A549 (cell line): ENCODE measurements around the gene TMEM272. TPM values are rescaled to one million over a fixed set of nuclear protein-coding genes. Genes with fewer than 3 reads are reported as not detected.

Experiments
- ATAC-seq, 2 experiments: fragments of 200-7000 bp in 1 of 2; fragments of >200 bp in 1 of 2; cut with Nextera tagmentation in 1 of 2; cut with Tn5 transposase in 1 of 2; 3 replicates each; pipeline versions ENCODE4 v1.8.0 to v1.9.1; 2018 to 2020; ENCODE audit warnings: mild to moderate bottlenecking in 1 of 2, moderate library complexity in 1 of 2
- CTCF ChIA-PET: fragments of 300-600 bp; sonication (Branson Sonifier 250); formaldehyde crosslinking; extraction: SDS; loops from one replicate; lab custom pipeline; 2021; ENCODE audit warnings: antibody characterized with exemption, inconsistent platforms; lab: Yijun Ruan, JAX
- POLR2A ChIA-PET: fragments of 350-600 bp; formaldehyde crosslinking; extraction: SDS; loops from one replicate; lab custom pipeline; 2021; ENCODE audit warnings: antibody characterized with exemption, inconsistent platforms; lab: Yijun Ruan, JAX
- DNase-seq, 2 experiments: peaks; one replicate each; pipeline versions ENCODE4 v3.0.0 to v3.0.0-alpha.2; 2011 to 2016; ENCODE audit warnings: low read depth in 1 of 2, low spot score in 1 of 2
- FAIRE-seq: peaks from 2 replicates; lab custom pipeline; 2011; peaks lifted over from hg19 to GRCh38; lab: Jason Lieb, UNC
- H3K27ac ChIP-seq, 2 experiments: fragments of >200 bp; sonication (Bioruptor Twin); formaldehyde crosslinking; 3 replicates each; pipeline ENCODE4 v1.5.1; 2016 to 2017
- H3K4me1 ChIP-seq: fragments of >200 bp; sonication (Bioruptor Twin); formaldehyde crosslinking; 3 replicates; pipeline ENCODE4 v1.6.1; 2016
- H3K4me2 ChIP-seq: fragments of >200 bp; sonication (Bioruptor Twin); formaldehyde crosslinking; 3 replicates; pipeline ENCODE4 v1.6.1; 2016
- H3K4me3 ChIP-seq: fragments of >200 bp; sonication (Bioruptor Twin); formaldehyde crosslinking; 3 replicates; pipeline ENCODE4 v1.5.1; 2016
- H3K9me3 ChIP-seq: fragments of >200 bp; sonication (Bioruptor Twin); formaldehyde crosslinking; 3 replicates; pipeline ENCODE4 v1.6.1; 2016
- EHF ChIP-seq: fragments of 250-450 bp; sonication (Bioruptor Pico); IDR thresholded peaks from 2 replicates; pipeline ENCODE4 v1.5.0; 2020; ENCODE audit warnings: mild to moderate bottlenecking
- EHMT2 ChIP-seq: fragments of 200-600 bp; sonication (generic); IDR thresholded peaks from 2 replicates; pipeline ENCODE4 v1.6.1; 2016; ENCODE audit warnings: antibody characterized with exemption, low read depth, mild to moderate bottlenecking, moderate library complexity
- EP300 ChIP-seq, 2 experiments: fragments of >200 bp; sonication (Bioruptor Twin); formaldehyde crosslinking; IDR thresholded peaks; 2 replicates in 1 of 2; 3 replicates in 1 of 2; pipeline ENCODE4 v1.6.1; 2016 to 2017
- ESRRA ChIP-seq: fragments of 150-350 bp; IDR thresholded peaks from 2 replicates; pipeline ENCODE4 v1.6.1; 2014; ENCODE audit warnings: mild to moderate bottlenecking, low read length, borderline replicate concordance
- FOXS1 ChIP-seq: fragments of 250-450 bp; sonication (Bioruptor Pico); IDR thresholded peaks from 2 replicates; pipeline ENCODE4 v1.5.0; 2020; ENCODE audit warnings: mild to moderate bottlenecking, moderate library complexity
- HOXA7 ChIP-seq: fragments of 250-450 bp; sonication (Bioruptor Pico); IDR thresholded peaks from 2 replicates; pipeline ENCODE4 v1.5.0; 2020; ENCODE audit warnings: mild to moderate bottlenecking, moderate library complexity
- HOXB5 ChIP-seq: fragments of 250-450 bp; sonication (Bioruptor Pico); IDR thresholded peaks from 2 replicates; pipeline ENCODE4 v1.5.0; 2020; ENCODE audit warnings: mild to moderate bottlenecking, moderate library complexity
- JUN ChIP-seq, 2 experiments: fragments of >200 bp; sonication (Bioruptor Twin); formaldehyde crosslinking; IDR thresholded peaks; 2 replicates in 1 of 2; 3 replicates in 1 of 2; pipeline ENCODE4 v1.6.1; 2016 to 2017
- KDM1A ChIP-seq: fragments of 200-600 bp; sonication (generic); IDR thresholded peaks from 2 replicates; pipeline ENCODE4 v1.6.1; 2016; ENCODE audit warnings: low read depth, mild to moderate bottlenecking
- MYC ChIP-seq: IDR thresholded peaks from 2 replicates; pipeline ENCODE4 v1.6.1; 2012; ENCODE audit warnings: mild to moderate bottlenecking, inconsistent platforms, low read length, improper control_type of control experiment, borderline replicate concordance
- POLR2AphosphoS2 ChIP-seq: conservative IDR thresholded peaks from 2 replicates; pipeline ENCODE4 v1.6.1; 2012; ENCODE audit warnings: low read length, improper control_type of control experiment, inconsistent platforms
- RAD21 ChIP-seq, 2 experiments: fragments of >200 bp in 1 of 2; sonication (Bioruptor Twin) in 1 of 2; formaldehyde crosslinking in 1 of 2; IDR thresholded peaks in 1 of 2; conservative IDR thresholded peaks in 1 of 2; 2 replicates in 1 of 2; 3 replicates in 1 of 2; pipeline ENCODE4 v1.6.1; 2012 to 2018; ENCODE audit warnings: inconsistent platforms in 1 of 2
- SMC3 ChIP-seq: fragments of >200 bp; sonication (Bioruptor Twin); formaldehyde crosslinking; IDR thresholded peaks from 3 replicates; pipeline ENCODE4 v1.6.1; 2018; ENCODE audit warnings: inconsistent platforms
- SREBF2 ChIP-seq: fragments of 450-650 bp; IDR thresholded peaks from 2 replicates; pipeline ENCODE4 v1.6.1; 2014; ENCODE audit warnings: mild to moderate bottlenecking, moderate library complexity
- WGBS: methylation state at CpG from one replicate; pipeline ENCODE4 v1.1.6; 2017; ENCODE audit errors: missing lambda C conversion rate; 5-methylcytosine and 5-hydroxymethylcytosine counted together
- polyA plus RNA-seq, 4 experiments: library from polyadenylated mRNA; depleted of rRNA in 3 of 4; stranded (reverse); fragments of >200 nt; fragmentation: RNase III in 1 of 4; extraction: RNeasy Plus Mini Kit Qiagen cat#74134 plus additional on column Dnase treatment in 1 of 4; gene quantifications; 2 replicates in 3 of 4; 3 replicates in 1 of 4; pipeline ENCODE4 v1.2.3, GENCODE V29; 2011 to 2017
- TF ChIP-seq, protein P1 (sequence below): fragments of 200-600 bp; sonication (generic); IDR thresholded peaks from 2 replicates; pipeline ENCODE4 v1.6.1; 2016; ENCODE audit warnings: antibody characterized with exemption, mild to moderate bottlenecking, moderate library complexity
- TF ChIP-seq, protein P2 (sequence below): fragments of 250-450 bp; sonication (Bioruptor Pico); IDR thresholded peaks from 2 replicates; pipeline ENCODE4 v1.5.0; 2021; ENCODE audit warnings: mild to moderate bottlenecking, moderate library complexity, borderline replicate concordance
- TF ChIP-seq, protein P3 (sequence below): fragments of >200 bp; sonication (Bioruptor Twin); formaldehyde crosslinking; IDR thresholded peaks from 2 replicates; pipeline ENCODE4 v1.6.1; 2016

TMEM272 gene
- polyA plus RNA-seq, 2 of the 4 experiments (the other 2 are of a cell fraction), result not detected

DNA sequence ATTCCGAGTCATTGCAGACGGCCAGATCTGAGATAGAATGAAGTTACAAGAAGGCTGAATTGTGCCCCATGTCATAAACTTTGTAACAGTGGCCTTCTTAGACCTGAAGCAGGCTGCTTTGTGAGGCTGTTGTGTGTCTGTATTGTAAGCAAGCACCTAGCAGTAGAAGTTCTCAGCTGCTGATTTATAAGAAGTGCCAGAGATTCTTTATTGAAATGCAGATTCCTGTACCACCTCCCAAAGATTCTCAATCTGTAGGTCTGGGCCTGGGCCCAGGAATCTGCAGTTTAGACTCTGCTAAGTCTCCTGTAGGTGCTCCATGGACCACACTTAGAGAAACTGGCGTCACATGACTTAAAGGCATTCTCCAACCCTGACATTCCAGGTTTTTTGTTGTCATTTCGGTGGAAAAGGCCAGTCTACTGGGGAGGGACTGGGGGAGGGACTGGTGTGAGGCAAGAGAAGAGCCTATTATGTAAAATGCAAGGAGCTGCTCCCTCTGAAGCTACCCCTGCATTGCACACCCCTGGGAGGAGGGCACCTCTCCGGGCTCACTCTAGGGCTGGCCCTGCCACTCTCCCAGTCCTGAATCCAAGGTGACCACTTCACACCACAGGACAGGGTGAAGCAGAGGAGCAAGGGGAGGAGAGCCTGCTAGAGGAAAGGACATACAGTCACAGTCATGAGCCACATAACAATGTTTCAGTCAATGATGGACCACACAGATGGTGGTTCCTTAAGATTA, 769 bp upstream of the TMEM272 start:
- no peak for TF ChIP-seq HOXA7 (CRISPR knock-in tag)
- TF ChIP-seq ESRRA, result no peak
- no peak for TF ChIP-seq FOXS1 (CRISPR knock-in tag)
- no peak for TF ChIP-seq SMC3
- TF ChIP-seq, protein P1, sequence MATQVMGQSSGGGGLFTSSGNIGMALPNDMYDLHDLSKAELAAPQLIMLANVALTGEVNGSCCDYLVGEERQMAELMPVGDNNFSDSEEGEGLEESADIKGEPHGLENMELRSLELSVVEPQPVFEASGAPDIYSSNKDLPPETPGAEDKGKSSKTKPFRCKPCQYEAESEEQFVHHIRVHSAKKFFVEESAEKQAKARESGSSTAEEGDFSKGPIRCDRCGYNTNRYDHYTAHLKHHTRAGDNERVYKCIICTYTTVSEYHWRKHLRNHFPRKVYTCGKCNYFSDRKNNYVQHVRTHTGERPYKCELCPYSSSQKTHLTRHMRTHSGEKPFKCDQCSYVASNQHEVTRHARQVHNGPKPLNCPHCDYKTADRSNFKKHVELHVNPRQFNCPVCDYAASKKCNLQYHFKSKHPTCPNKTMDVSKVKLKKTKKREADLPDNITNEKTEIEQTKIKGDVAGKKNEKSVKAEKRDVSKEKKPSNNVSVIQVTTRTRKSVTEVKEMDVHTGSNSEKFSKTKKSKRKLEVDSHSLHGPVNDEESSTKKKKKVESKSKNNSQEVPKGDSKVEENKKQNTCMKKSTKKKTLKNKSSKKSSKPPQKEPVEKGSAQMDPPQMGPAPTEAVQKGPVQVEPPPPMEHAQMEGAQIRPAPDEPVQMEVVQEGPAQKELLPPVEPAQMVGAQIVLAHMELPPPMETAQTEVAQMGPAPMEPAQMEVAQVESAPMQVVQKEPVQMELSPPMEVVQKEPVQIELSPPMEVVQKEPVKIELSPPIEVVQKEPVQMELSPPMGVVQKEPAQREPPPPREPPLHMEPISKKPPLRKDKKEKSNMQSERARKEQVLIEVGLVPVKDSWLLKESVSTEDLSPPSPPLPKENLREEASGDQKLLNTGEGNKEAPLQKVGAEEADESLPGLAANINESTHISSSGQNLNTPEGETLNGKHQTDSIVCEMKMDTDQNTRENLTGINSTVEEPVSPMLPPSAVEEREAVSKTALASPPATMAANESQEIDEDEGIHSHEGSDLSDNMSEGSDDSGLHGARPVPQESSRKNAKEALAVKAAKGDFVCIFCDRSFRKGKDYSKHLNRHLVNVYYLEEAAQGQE, result no peak
- TF ChIP-seq, protein P2, sequence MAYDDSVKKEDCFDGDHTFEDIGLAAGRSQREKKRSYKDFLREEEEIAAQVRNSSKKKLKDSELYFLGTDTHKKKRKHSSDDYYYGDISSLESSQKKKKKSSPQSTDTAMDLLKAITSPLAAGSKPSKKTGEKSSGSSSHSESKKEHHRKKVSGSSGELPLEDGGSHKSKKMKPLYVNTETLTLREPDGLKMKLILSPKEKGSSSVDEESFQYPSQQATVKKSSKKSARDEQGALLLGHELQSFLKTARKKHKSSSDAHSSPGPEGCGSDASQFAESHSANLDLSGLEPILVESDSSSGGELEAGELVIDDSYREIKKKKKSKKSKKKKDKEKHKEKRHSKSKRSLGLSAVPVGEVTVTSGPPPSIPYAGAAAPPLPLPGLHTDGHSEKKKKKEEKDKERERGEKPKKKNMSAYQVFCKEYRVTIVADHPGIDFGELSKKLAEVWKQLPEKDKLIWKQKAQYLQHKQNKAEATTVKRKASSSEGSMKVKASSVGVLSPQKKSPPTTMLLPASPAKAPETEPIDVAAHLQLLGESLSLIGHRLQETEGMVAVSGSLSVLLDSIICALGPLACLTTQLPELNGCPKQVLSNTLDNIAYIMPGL, result no peak
- TF ChIP-seq POLR2AphosphoS2, result no peak
- TF ChIP-seq, protein P3, sequence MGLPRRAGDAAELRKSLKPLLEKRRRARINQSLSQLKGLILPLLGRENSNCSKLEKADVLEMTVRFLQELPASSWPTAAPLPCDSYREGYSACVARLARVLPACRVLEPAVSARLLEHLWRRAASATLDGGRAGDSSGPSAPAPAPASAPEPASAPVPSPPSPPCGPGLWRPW, result no peak
- TF ChIP-seq EHMT2, result no peak
- TF ChIP-seq, all 56 proteins: peak for 0
- ATAC-seq, result peak in 1 of 2 experiments; percentile 21; a peak in 2 of 6 replicates
- Histone ChIP-seq H3K4me3 (0 out of 3 replicates have a peak overlapping the region, but pooled peaks have one; percentile 15), H3K27ac (peak overlapping the region; percentile 40 to 71; a peak in 3 of 6 replicates), H3K4me2 (peak overlapping the region; percentile 71), H3K9me3 (no peaks in the 10 kb centered on the region), H3K4me1 (0 out of 3 replicates have a peak, but pooled peaks cover 5% of the 10 kb centered on the region)
- no peak for DNase-seq
- POLR2A ChIA-PET, result no interaction called here
- 42% methylated on average over 5 of the region's 5 CpGs for WGBS
- CTCF ChIA-PET, result interaction anchor here (0.6 to 2.5 kb wide), 13 partner anchors 13 to 284 kb away, joined by 3 to 8 read pairs (median 4); partner anchors contain the start of genes CCDC70 and NEK5
- FAIRE-seq, result no peak

DNA sequence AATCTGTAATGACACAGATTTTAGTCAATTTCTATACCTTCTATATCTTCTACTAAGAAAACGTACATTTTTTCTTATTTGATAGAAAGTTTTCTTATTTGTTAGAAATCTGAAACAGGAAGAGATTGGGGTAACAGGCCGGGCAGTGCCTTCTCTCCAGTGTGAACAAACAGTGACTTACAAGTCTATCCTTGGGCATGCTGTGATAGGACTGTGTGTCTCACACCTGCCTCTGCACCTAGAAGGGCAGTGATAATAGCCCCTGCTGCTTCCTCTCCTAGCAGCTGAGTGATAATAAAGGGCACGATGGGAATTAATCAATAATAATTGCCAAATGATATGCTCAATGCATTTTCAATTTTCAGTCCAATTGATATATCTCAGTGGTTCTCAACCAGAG, 1.4 kb downstream of the TMEM272 start:
- Histone ChIP-seq H3K27ac (no peak overlapping the region), H3K4me2 (no peak overlapping the region), H3K4me1 (no peaks in the 10 kb centered on the region), H3K9me3 (no peaks in the 10 kb centered on the region), H3K4me3 (no peak overlapping the region)
- TF ChIP-seq FOXS1 (CRISPR knock-in tag) (no peak), HOXB5 (CRISPR knock-in tag) (no peak), RAD21 (conservative IDR thresholded peaks at IDR 0.05 in 1 of 2, IDR thresholded peaks at IDR 0.05 in 1 of 2) (no peak), EHF (CRISPR knock-in tag) (no peak), MYC (no peak), HOXA7 (CRISPR knock-in tag) (no peak), ESRRA (no peak), JUN (IDR thresholded peaks at IDR 0.05) (no peak), EP300 (IDR thresholded peaks at IDR 0.05) (no peak), KDM1A (no peak), SREBF2 (no peak)
- ChIA-PET CTCF (interaction anchor here (1.6 to 2.5 kb wide), 2 partner anchors 15 to 285 kb away, joined by 3 to 8 read pairs; partner anchors contain the start of gene NEK5), POLR2A (no interaction called here)
- 16% methylated on average over 3 of the region's 3 CpGs for WGBS
- DNase-seq (no peak), ATAC-seq (no peak), FAIRE-seq (no peak)
